A549 (cell line): Measurements from ENCODE around the gene EPB41L4A. TPM values are rescaled to one million over a fixed set of nuclear protein-coding genes. Genes with fewer than 3 reads are reported as not detected.

Source experiments
- ATAC-seq, 2 experiments: fragments of 200-7000 bp in 1 of 2; fragments of >200 bp in 1 of 2; cut with Nextera tagmentation in 1 of 2; cut with Tn5 transposase in 1 of 2; 3 replicates each; pipeline versions ENCODE4 v1.8.0 to v1.9.1; 2018 to 2020; ENCODE audit warnings: mild to moderate bottlenecking in 1 of 2, moderate library complexity in 1 of 2
- CTCF ChIA-PET: fragments of 300-600 bp; sonication (Branson Sonifier 250); formaldehyde crosslinking; extraction: SDS; loops from one replicate; lab custom pipeline; 2021; ENCODE audit warnings: antibody characterized with exemption, inconsistent platforms; lab: Yijun Ruan, JAX
- POLR2A ChIA-PET: fragments of 350-600 bp; formaldehyde crosslinking; extraction: SDS; loops from one replicate; lab custom pipeline; 2021; ENCODE audit warnings: antibody characterized with exemption, inconsistent platforms; lab: Yijun Ruan, JAX
- DNase-seq, 2 experiments: peaks; one replicate each; pipeline versions ENCODE4 v3.0.0 to v3.0.0-alpha.2; 2011 to 2016; ENCODE audit warnings: low read depth in 1 of 2, low spot score in 1 of 2
- FAIRE-seq: peaks from 2 replicates; lab custom pipeline; 2011; peaks lifted over from hg19 to GRCh38; lab: Jason Lieb, UNC
- H3K27ac ChIP-seq, 2 experiments: fragments of >200 bp; sonication (Bioruptor Twin); formaldehyde crosslinking; 3 replicates each; pipeline ENCODE4 v1.5.1; 2016 to 2017
- H3K4me1 ChIP-seq: fragments of >200 bp; sonication (Bioruptor Twin); formaldehyde crosslinking; 3 replicates; pipeline ENCODE4 v1.6.1; 2016
- H3K4me2 ChIP-seq: fragments of >200 bp; sonication (Bioruptor Twin); formaldehyde crosslinking; 3 replicates; pipeline ENCODE4 v1.6.1; 2016
- H3K4me3 ChIP-seq: fragments of >200 bp; sonication (Bioruptor Twin); formaldehyde crosslinking; 3 replicates; pipeline ENCODE4 v1.5.1; 2016
- H3K9me3 ChIP-seq: fragments of >200 bp; sonication (Bioruptor Twin); formaldehyde crosslinking; 3 replicates; pipeline ENCODE4 v1.6.1; 2016
- BHLHE40 ChIP-seq: IDR thresholded peaks from 2 replicates; pipeline ENCODE4 v1.6.1; 2012; ENCODE audit warnings: low read depth, low read length, inconsistent platforms
- CHD2 ChIP-seq: fragments of 150-350 bp; IDR thresholded peaks from 2 replicates; pipeline ENCODE4 v1.6.1; 2014; ENCODE audit warnings: low read length; ENCODE audit not compliant: partially characterized antibody
- CHD4 ChIP-seq: fragments of 200-600 bp; sonication (generic); IDR thresholded peaks from 2 replicates; pipeline ENCODE4 v1.6.1; 2016; ENCODE audit warnings: antibody characterized with exemption, mild to moderate bottlenecking, borderline replicate concordance
- ESRRA ChIP-seq: fragments of 150-350 bp; IDR thresholded peaks from 2 replicates; pipeline ENCODE4 v1.6.1; 2014; ENCODE audit warnings: mild to moderate bottlenecking, low read length, borderline replicate concordance
- FOXS1 ChIP-seq: fragments of 250-450 bp; sonication (Bioruptor Pico); IDR thresholded peaks from 2 replicates; pipeline ENCODE4 v1.5.0; 2020; ENCODE audit warnings: mild to moderate bottlenecking, moderate library complexity
- GATA3 ChIP-seq: IDR thresholded peaks from 2 replicates; pipeline ENCODE4 v1.6.1; 2012; ENCODE audit warnings: borderline replicate concordance
- HEYL ChIP-seq: fragments of 250-450 bp; sonication (Bioruptor Pico); IDR thresholded peaks from 2 replicates; pipeline ENCODE4 v1.8.0; 2021; ENCODE audit warnings: mild to moderate bottlenecking, moderate library complexity
- HOXA7 ChIP-seq: fragments of 250-450 bp; sonication (Bioruptor Pico); IDR thresholded peaks from 2 replicates; pipeline ENCODE4 v1.5.0; 2020; ENCODE audit warnings: mild to moderate bottlenecking, moderate library complexity
- HOXB13 ChIP-seq: fragments of 250-450 bp; sonication (Bioruptor Pico); IDR thresholded peaks from 2 replicates; pipeline ENCODE4 v1.5.0; 2020; ENCODE audit warnings: low read depth, mild to moderate bottlenecking, moderate library complexity
- JUNB ChIP-seq: fragments of >200 bp; sonication (Bioruptor Twin); formaldehyde crosslinking; IDR thresholded peaks from 2 replicates; pipeline ENCODE4 v1.6.1; 2016
- KDM1A ChIP-seq: fragments of 200-600 bp; sonication (generic); IDR thresholded peaks from 2 replicates; pipeline ENCODE4 v1.6.1; 2016; ENCODE audit warnings: low read depth, mild to moderate bottlenecking
- MAFK ChIP-seq: fragments of 450-650 bp; IDR thresholded peaks from 2 replicates; pipeline ENCODE4 v1.6.1; 2014; ENCODE audit not compliant: partially characterized antibody
- MAZ ChIP-seq: fragments of 150-350 bp; IDR thresholded peaks from 2 replicates; pipeline ENCODE4 v1.6.1; 2014; ENCODE audit warnings: antibody characterized with exemption, low read depth, low read length, borderline replicate concordance
- NPAS2 ChIP-seq: fragments of 250-450 bp; sonication (Bioruptor Pico); IDR thresholded peaks from 2 replicates; pipeline ENCODE4 v1.8.0; 2022; ENCODE audit warnings: mild to moderate bottlenecking, moderate library complexity, borderline replicate concordance
- POLR2A ChIP-seq: IDR thresholded peaks from 2 replicates; pipeline ENCODE4 v1.6.1; 2012; ENCODE audit warnings: mild to moderate bottlenecking, low read length
- RFX5 ChIP-seq: fragments of 450-650 bp; IDR thresholded peaks from 2 replicates; pipeline ENCODE4 v1.7.1; 2014; ENCODE audit warnings: antibody characterized with exemption, mild to moderate bottlenecking, moderate library complexity
- RNF2 ChIP-seq: fragments of 200-600 bp; sonication (generic); IDR thresholded peaks from 2 replicates; pipeline ENCODE4 v1.6.1; 2016; ENCODE audit warnings: low read depth, mild to moderate bottlenecking, antibody characterized with exemption, moderate library complexity, borderline replicate concordance
- SREBF2 ChIP-seq: fragments of 450-650 bp; IDR thresholded peaks from 2 replicates; pipeline ENCODE4 v1.6.1; 2014; ENCODE audit warnings: mild to moderate bottlenecking, moderate library complexity
- ZFP36 ChIP-seq: fragments of 450-650 bp; IDR thresholded peaks from 2 replicates; pipeline ENCODE4 v1.6.1; 2014; ENCODE audit warnings: borderline replicate concordance; ENCODE audit not compliant: partially characterized antibody
- WGBS: methylation state at CpG from one replicate; pipeline ENCODE4 v1.1.6; 2017; ENCODE audit errors: missing lambda C conversion rate; 5-methylcytosine and 5-hydroxymethylcytosine counted together
- polyA plus RNA-seq, 4 experiments: library from polyadenylated mRNA; depleted of rRNA in 3 of 4; stranded (reverse); fragments of >200 nt; fragmentation: RNase III in 1 of 4; extraction: RNeasy Plus Mini Kit Qiagen cat#74134 plus additional on column Dnase treatment in 1 of 4; gene quantifications; 2 replicates in 3 of 4; 3 replicates in 1 of 4; pipeline ENCODE4 v1.2.3, GENCODE V29; 2011 to 2017
- TF ChIP-seq, protein P1 (sequence below): fragments of 250-450 bp; sonication (Bioruptor Pico); IDR thresholded peaks from 2 replicates; pipeline ENCODE4 v1.5.0; 2021; ENCODE audit warnings: mild to moderate bottlenecking, moderate library complexity, borderline replicate concordance
- TF ChIP-seq, protein P2 (sequence below): fragments of 200-600 bp; sonication (generic); IDR thresholded peaks from 2 replicates; pipeline ENCODE4 v1.6.1; 2016; ENCODE audit warnings: antibody characterized with exemption, mild to moderate bottlenecking, moderate library complexity
- TF ChIP-seq, protein P3 (sequence below): fragments of >200 bp; sonication (Bioruptor Twin); formaldehyde crosslinking; IDR thresholded peaks from 2 replicates; pipeline ENCODE4 v1.6.1; 2016

The EPB41L4A gene
- polyA plus RNA-seq, 2 of the 4 experiments (the other 2 are of a cell fraction), result 1.3 to 4.4 TPM

DNA sequence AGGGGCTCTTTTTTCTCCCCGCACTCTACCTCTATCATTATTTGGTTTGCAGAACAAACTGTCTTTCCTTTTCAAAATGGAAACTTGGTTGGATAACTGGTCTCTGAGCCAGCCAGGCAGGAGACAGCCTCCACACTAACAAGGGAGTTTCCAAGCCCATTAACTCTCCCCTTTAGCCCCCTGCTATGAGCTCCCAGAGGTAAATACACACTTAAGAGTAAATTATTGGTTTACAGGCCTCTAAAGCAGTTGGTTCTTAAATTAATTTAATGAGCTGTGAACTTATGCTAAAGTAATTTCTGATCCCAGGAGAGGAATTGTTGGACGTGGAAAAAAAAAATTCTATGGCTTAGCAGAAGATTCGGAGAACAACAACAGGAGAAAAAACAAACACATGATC lies 30.3 kb downstream of the EPB41L4A start:
- ATAC-seq (no peak), DNase-seq (no peak), FAIRE-seq (no peak)
- no peak overlapping the region for H3K27ac ChIP-seq
- no peaks in the 10 kb centered on the region for H3K4me1 ChIP-seq
- 69% methylated on average over 3 of the region's 3 CpGs for WGBS
- H3K4me2 ChIP-seq, result no peak overlapping the region
- H3K4me3 ChIP-seq, result no peak overlapping the region
- H3K9me3 ChIP-seq, result no peaks in the 10 kb centered on the region
- POLR2A ChIA-PET, result no interaction called here
- TF ChIP-seq HOXA7 (CRISPR knock-in tag) (no peak), NPAS2 (CRISPR knock-in tag) (no peak), RNF2 (no peak), RFX5 (no peak)
- TF ChIP-seq, protein P1, sequence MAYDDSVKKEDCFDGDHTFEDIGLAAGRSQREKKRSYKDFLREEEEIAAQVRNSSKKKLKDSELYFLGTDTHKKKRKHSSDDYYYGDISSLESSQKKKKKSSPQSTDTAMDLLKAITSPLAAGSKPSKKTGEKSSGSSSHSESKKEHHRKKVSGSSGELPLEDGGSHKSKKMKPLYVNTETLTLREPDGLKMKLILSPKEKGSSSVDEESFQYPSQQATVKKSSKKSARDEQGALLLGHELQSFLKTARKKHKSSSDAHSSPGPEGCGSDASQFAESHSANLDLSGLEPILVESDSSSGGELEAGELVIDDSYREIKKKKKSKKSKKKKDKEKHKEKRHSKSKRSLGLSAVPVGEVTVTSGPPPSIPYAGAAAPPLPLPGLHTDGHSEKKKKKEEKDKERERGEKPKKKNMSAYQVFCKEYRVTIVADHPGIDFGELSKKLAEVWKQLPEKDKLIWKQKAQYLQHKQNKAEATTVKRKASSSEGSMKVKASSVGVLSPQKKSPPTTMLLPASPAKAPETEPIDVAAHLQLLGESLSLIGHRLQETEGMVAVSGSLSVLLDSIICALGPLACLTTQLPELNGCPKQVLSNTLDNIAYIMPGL (CRISPR knock-in tag), result no peak
- CTCF ChIA-PET, result interaction anchor here (1.0 kb wide), 1 partner anchor 32 kb away, joined by 3 read pairs; no protein-coding TSS in a partner anchor

DNA sequence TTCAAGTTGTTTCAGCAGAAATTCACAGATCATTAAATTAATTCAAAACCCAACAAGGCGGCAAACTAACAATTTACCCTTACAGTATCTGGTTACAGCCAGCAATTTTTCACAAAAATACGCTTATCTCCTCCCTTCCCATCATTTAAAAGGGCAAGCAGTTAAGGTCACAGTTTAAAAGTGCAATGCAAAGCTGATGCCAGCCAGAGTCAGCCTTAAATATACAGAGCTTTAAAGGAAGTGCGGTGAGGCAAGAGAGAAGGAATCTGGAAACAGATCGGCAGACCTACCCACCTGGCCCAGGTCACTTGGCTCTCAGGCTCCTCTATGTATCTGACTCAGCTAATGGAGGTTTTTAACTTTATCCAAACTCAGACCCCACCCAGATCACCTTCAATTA lies 31.0 kb downstream of the EPB41L4A start:
- TF ChIP-seq ZFP36, result no peak
- TF ChIP-seq HEYL, result no peak
- FAIRE-seq (no peak), DNase-seq (no peak), ATAC-seq (no peak)
- Histone ChIP-seq H3K27ac (no peak overlapping the region), H3K4me3 (no peak overlapping the region), H3K9me3 (no peaks in the 10 kb centered on the region), H3K4me2 (no peak overlapping the region), H3K4me1 (no peaks in the 10 kb centered on the region)
- ChIA-PET POLR2A (no interaction called here), CTCF (interaction anchor here (1.0 kb wide), 1 partner anchor 32 kb away, joined by 3 read pairs; no protein-coding TSS in a partner anchor)
- 80% methylated on average over 4 of the region's 4 CpGs for WGBS

DNA sequence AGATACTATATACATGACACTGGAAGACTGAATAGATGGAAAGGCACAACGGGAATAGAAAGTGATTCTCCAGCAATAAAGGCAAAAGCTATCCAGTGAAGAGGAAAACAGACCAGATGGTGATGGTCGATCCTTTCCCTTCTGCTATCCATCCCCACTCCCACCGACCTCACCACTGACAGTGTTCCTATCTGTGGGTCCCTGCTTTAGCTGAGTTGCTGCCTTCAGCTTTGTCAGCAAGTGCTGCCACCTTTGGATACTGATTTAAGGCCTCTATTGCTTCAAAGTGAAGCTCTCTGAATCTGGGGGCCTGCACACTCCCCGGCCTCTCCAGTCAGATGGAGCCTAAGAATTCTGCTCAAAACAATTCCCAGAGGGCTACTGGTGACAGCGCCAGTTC lies 32.3 kb downstream of the EPB41L4A start:
- no peak overlapping the region for H3K4me3 ChIP-seq
- no peak for FAIRE-seq
- H3K9me3 ChIP-seq, result no peaks in the 10 kb centered on the region
- WGBS, result 47% methylated on average over 4 of the region's 5 CpGs
- ChIA-PET POLR2A (no interaction called here), CTCF (no interaction called here)
- H3K4me1 ChIP-seq, result no peaks in the 10 kb centered on the region
- no peak overlapping the region for H3K27ac ChIP-seq
- TF ChIP-seq KDM1A (no peak), ZFP36 (no peak), JUNB (no peak), POLR2A (no peak), ESRRA (no peak), CHD2 (no peak), SREBF2 (no peak), GATA3 (no peak), FOXS1 (CRISPR knock-in tag) (no peak), HOXB13 (CRISPR knock-in tag) (no peak), BHLHE40 (no peak), CHD4 (no peak), MAZ (no peak), HOXA7 (CRISPR knock-in tag) (no peak), MAFK (no peak)
- TF ChIP-seq, protein P2, sequence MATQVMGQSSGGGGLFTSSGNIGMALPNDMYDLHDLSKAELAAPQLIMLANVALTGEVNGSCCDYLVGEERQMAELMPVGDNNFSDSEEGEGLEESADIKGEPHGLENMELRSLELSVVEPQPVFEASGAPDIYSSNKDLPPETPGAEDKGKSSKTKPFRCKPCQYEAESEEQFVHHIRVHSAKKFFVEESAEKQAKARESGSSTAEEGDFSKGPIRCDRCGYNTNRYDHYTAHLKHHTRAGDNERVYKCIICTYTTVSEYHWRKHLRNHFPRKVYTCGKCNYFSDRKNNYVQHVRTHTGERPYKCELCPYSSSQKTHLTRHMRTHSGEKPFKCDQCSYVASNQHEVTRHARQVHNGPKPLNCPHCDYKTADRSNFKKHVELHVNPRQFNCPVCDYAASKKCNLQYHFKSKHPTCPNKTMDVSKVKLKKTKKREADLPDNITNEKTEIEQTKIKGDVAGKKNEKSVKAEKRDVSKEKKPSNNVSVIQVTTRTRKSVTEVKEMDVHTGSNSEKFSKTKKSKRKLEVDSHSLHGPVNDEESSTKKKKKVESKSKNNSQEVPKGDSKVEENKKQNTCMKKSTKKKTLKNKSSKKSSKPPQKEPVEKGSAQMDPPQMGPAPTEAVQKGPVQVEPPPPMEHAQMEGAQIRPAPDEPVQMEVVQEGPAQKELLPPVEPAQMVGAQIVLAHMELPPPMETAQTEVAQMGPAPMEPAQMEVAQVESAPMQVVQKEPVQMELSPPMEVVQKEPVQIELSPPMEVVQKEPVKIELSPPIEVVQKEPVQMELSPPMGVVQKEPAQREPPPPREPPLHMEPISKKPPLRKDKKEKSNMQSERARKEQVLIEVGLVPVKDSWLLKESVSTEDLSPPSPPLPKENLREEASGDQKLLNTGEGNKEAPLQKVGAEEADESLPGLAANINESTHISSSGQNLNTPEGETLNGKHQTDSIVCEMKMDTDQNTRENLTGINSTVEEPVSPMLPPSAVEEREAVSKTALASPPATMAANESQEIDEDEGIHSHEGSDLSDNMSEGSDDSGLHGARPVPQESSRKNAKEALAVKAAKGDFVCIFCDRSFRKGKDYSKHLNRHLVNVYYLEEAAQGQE, result no peak
- TF ChIP-seq, protein P1 (CRISPR knock-in tag), result no peak
- TF ChIP-seq, protein P3, sequence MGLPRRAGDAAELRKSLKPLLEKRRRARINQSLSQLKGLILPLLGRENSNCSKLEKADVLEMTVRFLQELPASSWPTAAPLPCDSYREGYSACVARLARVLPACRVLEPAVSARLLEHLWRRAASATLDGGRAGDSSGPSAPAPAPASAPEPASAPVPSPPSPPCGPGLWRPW, result no peak
- TF ChIP-seq, all 56 proteins: peak for 0
- H3K4me2 ChIP-seq, result no peak overlapping the region
- ATAC-seq, result 0 out of 6 replicates have a peak, but pooled peaks of 1 of the 2 experiments have one; percentile 19
- no peak for DNase-seq
